Stimulated activated CD4-positive, alpha-beta T cell treated with anti-CD3 and anti-CD28 coated beads, Interleukin-4, amount 100 ng/mL, for 1 hour (primary cell): Measurements from ENCODE around the gene PLK5.

Experiments
- DNase-seq: peaks from one replicate; pipeline ENCODE4 v3.0.0-alpha.2; 2020

Gene PLK5

DNA sequence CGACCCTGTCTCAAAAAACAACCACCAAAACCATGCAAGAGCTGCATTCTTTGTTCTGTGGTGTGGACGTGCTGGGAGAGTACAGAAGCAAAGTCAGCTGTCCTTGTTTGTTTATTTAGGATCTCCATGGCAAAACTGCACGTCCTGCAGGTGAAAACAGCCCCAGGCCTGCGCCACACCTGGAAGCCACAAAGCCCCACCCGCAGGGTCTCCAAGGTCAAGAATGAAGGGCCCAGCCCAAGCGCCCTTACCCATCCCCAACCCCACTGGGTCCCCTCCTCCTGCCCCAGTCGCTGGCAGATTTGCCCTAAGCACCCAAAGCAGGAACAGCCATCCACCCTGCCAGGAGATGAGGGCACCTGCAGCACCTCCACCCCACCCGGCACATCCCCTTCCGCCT lies 58.3 kb downstream of the PLK5 start:
- no peak for DNase-seq

DNA sequence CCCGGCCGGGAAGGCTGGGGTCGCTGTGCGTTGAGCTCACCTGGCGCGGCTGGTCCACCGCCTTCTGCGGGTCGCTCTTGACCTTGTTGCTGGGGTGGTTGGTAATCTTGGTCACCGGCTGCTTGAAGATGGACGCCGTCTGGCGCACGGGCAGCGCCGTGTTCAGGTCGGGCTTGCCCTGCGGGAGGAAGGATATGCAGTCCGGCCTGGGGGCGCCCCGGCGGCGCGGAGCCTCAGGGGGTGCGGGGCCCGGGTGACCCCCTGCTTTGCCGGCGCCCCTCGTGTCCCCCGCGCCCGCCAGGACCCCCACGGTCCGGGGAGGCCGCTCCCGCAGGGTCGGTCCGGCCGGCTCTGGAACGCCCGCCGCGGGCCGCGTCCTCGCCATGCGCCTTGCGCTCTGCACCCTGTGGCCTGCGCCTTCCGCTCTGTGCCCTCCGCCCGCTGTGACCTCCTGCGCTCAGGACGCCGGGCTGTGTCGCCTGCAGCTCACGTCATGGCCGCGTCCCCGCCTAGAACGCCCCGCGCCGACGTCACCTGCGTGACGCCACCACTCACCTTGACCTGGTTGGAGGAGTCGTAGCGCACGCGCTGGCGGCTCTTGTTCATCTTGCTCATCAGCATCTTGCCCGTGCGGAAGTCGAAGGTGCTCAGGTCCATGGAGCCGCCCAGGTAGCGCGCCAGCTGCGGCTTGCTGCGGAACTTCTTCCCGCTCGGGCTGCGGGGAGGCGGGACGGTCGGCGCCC lies 60.8 kb downstream of the PLK5 start:
- no peak for DNase-seq

DNA sequence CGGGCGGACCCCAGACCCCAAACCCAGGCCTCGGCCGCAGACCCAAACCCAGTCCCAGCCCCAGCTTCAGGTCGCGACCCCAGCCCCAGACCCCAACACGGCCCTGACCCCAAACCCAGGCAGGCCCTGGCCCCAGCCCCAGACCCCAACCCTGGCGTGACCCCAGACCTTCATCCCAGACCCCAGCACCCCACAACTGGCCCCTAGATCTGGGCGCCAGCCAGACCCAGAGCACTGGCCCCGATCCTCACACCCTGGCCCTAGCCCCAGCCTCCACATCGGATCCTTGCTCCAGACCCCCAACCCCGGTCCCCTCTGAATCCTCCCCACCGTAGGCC lies 61.3 kb downstream of the PLK5 start:
- no peak for DNase-seq
